ENCODE results near the gene SPTBN2.
"Not testable (repeated sequence)": the region's sequence is repeated elsewhere in the genome, so short reads cannot be mapped to it uniquely, and the experiment has no call there.

Gene SPTBN2

GRCh38 chr11:66728693-66729385 is at the start of gene SPTBN2:
Gene SPTBN2 (minus strand): TSS chr11:66729216. CDS start chr11:66721240, 7,976 bp downstream.
- no peak for DNase-seq

GRCh38 chr11:66768818-66769217 is 39.8 kb upstream of the SPTBN2 start:
- DNase-seq, result no peak

GRCh38 chr11:66768088-66768521 is 39.1 kb upstream of the SPTBN2 start:
- no peak for DNase-seq

- DNase-seq, result no peak
Measured at GRCh38 chr11:66767666-66768065, 38.6 kb upstream of the SPTBN2 start.

- no peak for DNase-seq
Measured at GRCh38 chr11:66766681-66767080, 37.7 kb upstream of the SPTBN2 start.

- DNase-seq, result no peak
Measured at GRCh38 chr11:66762088-66762487, 33.1 kb upstream of the SPTBN2 start.

GRCh38 chr11:66752148-66752547 is 23.1 kb upstream of the SPTBN2 start:
- no peak for DNase-seq

- DNase-seq, result no peak
Measured at GRCh38 chr11:66749091-66749490, 20.1 kb upstream of the SPTBN2 start.

- no peak for DNase-seq
Measured at GRCh38 chr11:66747480-66747879, 18.5 kb upstream of the SPTBN2 start.

GRCh38 chr11:66745356-66746235 is 16.6 kb upstream of the SPTBN2 start:
- DNase-seq, result peak; percentile 41

- DNase-seq, result peak; percentile 88
Measured at GRCh38 chr11:66744485-66745355, 15.7 kb upstream of the SPTBN2 start.

GRCh38 chr11:66743271-66743968 is 14.4 kb upstream of the SPTBN2 start:
- no peak for DNase-seq

GRCh38 chr11:66741153-66741552 is 12.1 kb upstream of the SPTBN2 start:
- DNase-seq, result no peak

GRCh38 chr11:66739983-66740382 is 11.0 kb upstream of the SPTBN2 start:
- no peak for DNase-seq

- no peak for DNase-seq
Measured at GRCh38 chr11:66734215-66734614, 5.2 kb upstream of the SPTBN2 start.

GRCh38 chr11:66729447-66729846 is 431 bp upstream of the SPTBN2 start:
- DNase-seq, result no peak

- no peak for DNase-seq
Measured at GRCh38 chr11:66728038-66728692, 851 bp downstream of the SPTBN2 start.

GRCh38 chr11:66727282-66728037 is 1.6 kb downstream of the SPTBN2 start:
- DNase-seq, result peak; percentile 24

- no peak for DNase-seq
Measured at GRCh38 chr11:66725647-66726046, 3.4 kb downstream of the SPTBN2 start.

- no peak for DNase-seq
Measured at GRCh38 chr11:66725114-66725513, 3.9 kb downstream of the SPTBN2 start.

- not testable (repeated sequence) for DNase-seq
Measured at GRCh38 chr11:66724167-66724566, 4.8 kb downstream of the SPTBN2 start.

All from activated CD8-positive, alpha-beta memory T cell treated with anti-CD3 and anti-CD28 coated beads, Interleukin-2, amount 50 U/mL, for 4 hours (primary cell).